Prostate gland (tissue), 2 donors: ENCODE results near the gene IL12RB2.

ENCODE experiments used
- POLR2A ChIP-seq: fragments of 450-650 bp; IDR thresholded peaks from one replicate; pipeline ENCODE4 v1.6.1; 2016; ENCODE audit warnings: antibody characterized with exemption, mild to moderate bottlenecking
- POLR2AphosphoS5 ChIP-seq: sonication (generic); formaldehyde crosslinking; IDR thresholded peaks from one replicate; pipeline ENCODE4 v1.6.1; 2017; ENCODE audit warnings: antibody characterized with exemption
- TF ChIP-seq, protein P1 (sequence below), 4 experiments: fragments of 200-600 bp in 2 of 4; fragments of 450-650 bp in 2 of 4; sonication (generic) in 2 of 4; IDR thresholded peaks; 1 replicate in 3 of 4; 2 replicates in 1 of 4; pipeline ENCODE4 v1.5.1; 2016 to 2019; ENCODE audit warnings: antibody characterized with exemption in 4 of 4, mild to moderate bottlenecking in 2 of 4, moderate library complexity in 2 of 4

DNA sequence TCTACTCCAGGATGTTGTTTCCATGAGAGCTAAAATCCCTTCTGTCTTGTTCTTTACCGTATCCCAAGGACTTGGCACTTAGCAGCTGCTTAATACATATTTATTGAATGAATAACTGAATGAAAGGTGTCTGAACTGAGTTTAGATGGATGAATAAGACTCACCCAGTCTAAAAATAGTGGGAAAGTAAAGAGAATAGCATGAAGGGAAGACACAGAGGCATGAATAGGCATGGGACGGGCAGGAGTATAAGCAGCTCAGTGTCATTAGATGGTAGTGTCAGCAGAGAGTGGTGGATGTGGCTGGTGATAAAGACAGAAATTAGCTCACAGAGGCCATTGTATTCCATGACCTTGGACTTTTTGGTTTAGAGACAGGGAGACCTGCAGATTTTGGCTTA, 9.2 kb downstream of the IL12RB2 start:
- TF ChIP-seq, protein P1, sequence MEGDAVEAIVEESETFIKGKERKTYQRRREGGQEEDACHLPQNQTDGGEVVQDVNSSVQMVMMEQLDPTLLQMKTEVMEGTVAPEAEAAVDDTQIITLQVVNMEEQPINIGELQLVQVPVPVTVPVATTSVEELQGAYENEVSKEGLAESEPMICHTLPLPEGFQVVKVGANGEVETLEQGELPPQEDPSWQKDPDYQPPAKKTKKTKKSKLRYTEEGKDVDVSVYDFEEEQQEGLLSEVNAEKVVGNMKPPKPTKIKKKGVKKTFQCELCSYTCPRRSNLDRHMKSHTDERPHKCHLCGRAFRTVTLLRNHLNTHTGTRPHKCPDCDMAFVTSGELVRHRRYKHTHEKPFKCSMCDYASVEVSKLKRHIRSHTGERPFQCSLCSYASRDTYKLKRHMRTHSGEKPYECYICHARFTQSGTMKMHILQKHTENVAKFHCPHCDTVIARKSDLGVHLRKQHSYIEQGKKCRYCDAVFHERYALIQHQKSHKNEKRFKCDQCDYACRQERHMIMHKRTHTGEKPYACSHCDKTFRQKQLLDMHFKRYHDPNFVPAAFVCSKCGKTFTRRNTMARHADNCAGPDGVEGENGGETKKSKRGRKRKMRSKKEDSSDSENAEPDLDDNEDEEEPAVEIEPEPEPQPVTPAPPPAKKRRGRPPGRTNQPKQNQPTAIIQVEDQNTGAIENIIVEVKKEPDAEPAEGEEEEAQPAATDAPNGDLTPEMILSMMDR (IDR thresholded peaks at IDR 0.05): no peak
- TF ChIP-seq POLR2A (no peak), POLR2AphosphoS5 (no peak)
